Measurements from ENCODE around the gene LMBR1.

DNA sequence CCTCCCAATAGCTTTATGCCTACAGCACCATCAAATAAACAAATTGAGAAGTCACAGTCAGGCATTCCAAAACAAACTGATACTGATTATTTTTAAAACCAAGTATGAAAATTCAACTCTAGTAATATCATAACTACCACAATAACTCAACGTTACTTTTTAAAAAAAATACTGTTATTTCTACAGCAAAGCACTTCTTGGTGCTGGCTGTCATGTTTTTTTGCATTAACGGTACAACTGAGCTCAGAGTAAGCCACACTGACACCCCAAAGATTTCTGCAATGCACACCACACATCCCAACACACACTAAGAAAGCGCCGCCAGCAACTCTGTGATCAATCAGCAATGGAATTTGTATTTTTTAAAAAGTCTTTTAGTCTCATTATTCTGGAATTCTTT, 138.8 kb downstream of the LMBR1 start:
- TF ChIP-seq TAF1 (IDR thresholded peaks at IDR 0.05; ENCODE audit: borderline replicate concordance, insufficient read depth, low read length) = no peak
- TF ChIP-seq, protein P1, sequence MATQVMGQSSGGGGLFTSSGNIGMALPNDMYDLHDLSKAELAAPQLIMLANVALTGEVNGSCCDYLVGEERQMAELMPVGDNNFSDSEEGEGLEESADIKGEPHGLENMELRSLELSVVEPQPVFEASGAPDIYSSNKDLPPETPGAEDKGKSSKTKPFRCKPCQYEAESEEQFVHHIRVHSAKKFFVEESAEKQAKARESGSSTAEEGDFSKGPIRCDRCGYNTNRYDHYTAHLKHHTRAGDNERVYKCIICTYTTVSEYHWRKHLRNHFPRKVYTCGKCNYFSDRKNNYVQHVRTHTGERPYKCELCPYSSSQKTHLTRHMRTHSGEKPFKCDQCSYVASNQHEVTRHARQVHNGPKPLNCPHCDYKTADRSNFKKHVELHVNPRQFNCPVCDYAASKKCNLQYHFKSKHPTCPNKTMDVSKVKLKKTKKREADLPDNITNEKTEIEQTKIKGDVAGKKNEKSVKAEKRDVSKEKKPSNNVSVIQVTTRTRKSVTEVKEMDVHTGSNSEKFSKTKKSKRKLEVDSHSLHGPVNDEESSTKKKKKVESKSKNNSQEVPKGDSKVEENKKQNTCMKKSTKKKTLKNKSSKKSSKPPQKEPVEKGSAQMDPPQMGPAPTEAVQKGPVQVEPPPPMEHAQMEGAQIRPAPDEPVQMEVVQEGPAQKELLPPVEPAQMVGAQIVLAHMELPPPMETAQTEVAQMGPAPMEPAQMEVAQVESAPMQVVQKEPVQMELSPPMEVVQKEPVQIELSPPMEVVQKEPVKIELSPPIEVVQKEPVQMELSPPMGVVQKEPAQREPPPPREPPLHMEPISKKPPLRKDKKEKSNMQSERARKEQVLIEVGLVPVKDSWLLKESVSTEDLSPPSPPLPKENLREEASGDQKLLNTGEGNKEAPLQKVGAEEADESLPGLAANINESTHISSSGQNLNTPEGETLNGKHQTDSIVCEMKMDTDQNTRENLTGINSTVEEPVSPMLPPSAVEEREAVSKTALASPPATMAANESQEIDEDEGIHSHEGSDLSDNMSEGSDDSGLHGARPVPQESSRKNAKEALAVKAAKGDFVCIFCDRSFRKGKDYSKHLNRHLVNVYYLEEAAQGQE (IDR thresholded peaks at IDR 0.05; ENCODE audit: insufficient read depth in 1 of 2, low read depth in 2 of 2, low read length in 2 of 2) = no peak

Data from PFSK-1 (cell line).